Skeletal muscle cell (primary cell): ENCODE measurements around the gene C1QTNF6.

Experiments
- DNase-seq: peaks from one replicate; pipeline ENCODE4 v3.0.0-alpha.2; 2010; ENCODE audit warnings: low read depth
- H3K4me3 ChIP-seq: 2 replicates; pipeline ENCODE4 v1.5.1; 2011; ENCODE audit warnings: low read depth, mild to moderate bottlenecking, control low read depth, low read length, moderate library complexity

The C1QTNF6 gene

GRCh38 chr22:37151401-37151800 is 36.6 kb downstream of the C1QTNF6 start:
- no peak for DNase-seq
- H3K4me3 ChIP-seq, result no peak overlapping the region

- H3K4me3 ChIP-seq, result no peak overlapping the region
- DNase-seq, result no peak
Measured at GRCh38 chr22:37150701-37151100, 37.3 kb downstream of the C1QTNF6 start.

GRCh38 chr22:37148742-37149665 is 39.0 kb downstream of the C1QTNF6 start:
- DNase-seq, result no peak
- no peak overlapping the region for H3K4me3 ChIP-seq

- no peak overlapping the region for H3K4me3 ChIP-seq
- no peak for DNase-seq
Measured at GRCh38 chr22:37148031-37148651, 39.9 kb downstream of the C1QTNF6 start.

GRCh38 chr22:37147186-37147990 is 40.7 kb downstream of the C1QTNF6 start:
- no peak overlapping the region for H3K4me3 ChIP-seq
- DNase-seq, result no peak

GRCh38 chr22:37146507-37147180 is 41.4 kb downstream of the C1QTNF6 start:
- no peak for DNase-seq

GRCh38 chr22:37146051-37146385 is 42.0 kb downstream of the C1QTNF6 start:
- no peak overlapping the region for H3K4me3 ChIP-seq
- DNase-seq, result no peak

More at GRCh38 chr22:37146507-37147180, 41.4 kb downstream of the C1QTNF6 start:
- H3K4me3 ChIP-seq, result no peak overlapping the region

GRCh38 chr22:37145180-37146050 is 42.6 kb downstream of the C1QTNF6 start:
- no peak for DNase-seq
- no peak overlapping the region for H3K4me3 ChIP-seq

- no peak for DNase-seq
- no peak overlapping the region for H3K4me3 ChIP-seq
Measured at GRCh38 chr22:37144180-37144554, 43.9 kb downstream of the C1QTNF6 start.

GRCh38 chr22:37141971-37142370 is 46.1 kb downstream of the C1QTNF6 start:
- no peak overlapping the region for H3K4me3 ChIP-seq
- DNase-seq, result no peak

GRCh38 chr22:37141476-37141875 is 46.6 kb downstream of the C1QTNF6 start:
- no peak for DNase-seq
- no peak overlapping the region for H3K4me3 ChIP-seq

- no peak for DNase-seq
- H3K4me3 ChIP-seq, result no peak overlapping the region
Measured at GRCh38 chr22:37140686-37141323, 47.2 kb downstream of the C1QTNF6 start.

GRCh38 chr22:37139762-37140161 is 48.3 kb downstream of the C1QTNF6 start:
- DNase-seq, result no peak
- no peak overlapping the region for H3K4me3 ChIP-seq

GRCh38 chr22:37138849-37139561 is 49.0 kb downstream of the C1QTNF6 start:
- DNase-seq, result no peak
- H3K4me3 ChIP-seq, result no peak overlapping the region

- DNase-seq, result no peak
- H3K4me3 ChIP-seq, result no peak overlapping the region
Measured at GRCh38 chr22:37137903-37138665, 50.0 kb downstream of the C1QTNF6 start.

GRCh38 chr22:37137131-37137530 is 50.9 kb downstream of the C1QTNF6 start:
- no peak for DNase-seq

GRCh38 chr22:37135023-37135422 is 53.0 kb downstream of the C1QTNF6 start:
- no peak overlapping the region for H3K4me3 ChIP-seq
- DNase-seq, result no peak

More at GRCh38 chr22:37137131-37137530, 50.9 kb downstream of the C1QTNF6 start:
- H3K4me3 ChIP-seq, result no peak overlapping the region
